Measurements from ENCODE around the gene SCAMP5.

The SCAMP5 gene, protein sequence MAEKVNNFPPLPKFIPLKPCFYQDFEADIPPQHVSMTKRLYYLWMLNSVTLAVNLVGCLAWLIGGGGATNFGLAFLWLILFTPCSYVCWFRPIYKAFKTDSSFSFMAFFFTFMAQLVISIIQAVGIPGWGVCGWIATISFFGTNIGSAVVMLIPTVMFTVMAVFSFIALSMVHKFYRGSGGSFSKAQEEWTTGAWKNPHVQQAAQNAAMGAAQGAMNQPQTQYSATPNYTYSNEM

DNA sequence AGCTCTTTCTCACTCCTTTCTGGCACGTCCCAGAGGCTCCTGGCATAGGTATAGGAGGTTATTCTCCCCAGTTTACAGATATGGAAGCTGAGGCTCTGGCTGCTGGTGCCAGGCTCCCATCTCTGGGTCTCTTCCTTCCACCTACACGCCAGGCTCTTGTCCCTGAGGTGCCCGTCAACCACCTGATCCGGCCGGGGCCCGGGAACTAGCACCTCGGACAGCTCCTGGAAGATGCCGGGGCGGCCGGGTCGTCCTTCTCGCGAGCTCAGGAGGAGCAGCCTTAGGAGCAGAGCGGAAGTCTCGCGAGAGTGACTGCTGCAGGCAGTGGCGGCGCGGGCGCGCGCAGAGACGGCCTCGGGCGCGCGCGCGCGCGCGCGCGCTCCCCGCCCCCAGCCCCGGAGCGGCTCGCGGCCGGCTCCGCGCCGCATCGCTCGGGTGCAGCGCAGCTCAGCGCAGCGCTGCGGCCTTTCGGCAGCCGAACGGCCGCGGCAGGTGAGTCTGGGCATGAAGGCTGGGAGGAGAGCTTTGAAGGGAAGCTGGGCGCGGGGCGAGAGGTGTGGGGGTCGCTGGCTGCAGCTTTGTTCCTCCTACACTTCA, at the start of gene SCAMP5:
SCAMP5 (plus strand) TSS at position 382 of the 597 bp plus-strand sequence. CDS start 16,277 bp downstream, outside the sequence.
- peak; percentile 86 for DNase-seq (ENCODE audit: low spot score)

DNA sequence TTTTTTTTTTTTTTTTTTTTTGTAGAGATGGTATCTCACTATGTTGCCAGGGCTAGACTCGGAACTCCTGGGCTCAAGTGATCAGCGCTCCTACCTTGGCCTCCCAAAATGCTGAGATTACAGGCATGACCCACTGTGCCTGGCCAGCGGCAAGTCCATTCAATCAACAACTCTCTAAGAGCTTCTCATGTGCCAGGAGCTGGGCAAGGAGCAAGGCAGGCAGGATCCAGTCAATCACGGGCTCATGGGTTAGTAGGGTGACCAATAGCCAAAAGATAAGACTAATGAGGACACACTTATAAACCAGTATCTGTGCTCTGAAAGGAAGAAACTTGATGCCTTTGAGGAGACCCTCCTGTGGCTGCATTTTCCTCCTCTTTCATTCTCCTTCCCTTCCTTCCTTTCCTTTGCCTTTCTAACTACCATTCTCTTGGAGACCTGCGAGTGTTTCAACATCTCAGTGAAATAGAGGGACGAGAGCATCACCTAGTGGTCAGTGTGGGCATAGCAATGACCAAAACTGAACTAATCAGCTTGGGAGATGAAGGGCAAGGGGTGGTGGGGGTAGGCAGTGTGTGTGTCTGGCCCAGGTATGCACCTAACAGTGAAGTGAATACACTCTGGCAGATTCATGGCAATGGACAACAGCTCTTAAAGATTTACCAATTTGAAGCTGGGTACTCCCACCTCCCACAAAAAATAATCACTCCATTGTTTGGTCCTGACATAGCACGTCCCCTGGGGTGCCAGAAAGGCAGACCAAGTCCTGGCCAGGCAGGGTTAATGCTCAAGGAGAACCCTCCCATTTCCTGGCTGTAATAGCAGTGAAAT, 45.1 kb upstream of the SCAMP5 start:
- no peak for DNase-seq (ENCODE audit: low spot score)

DNA sequence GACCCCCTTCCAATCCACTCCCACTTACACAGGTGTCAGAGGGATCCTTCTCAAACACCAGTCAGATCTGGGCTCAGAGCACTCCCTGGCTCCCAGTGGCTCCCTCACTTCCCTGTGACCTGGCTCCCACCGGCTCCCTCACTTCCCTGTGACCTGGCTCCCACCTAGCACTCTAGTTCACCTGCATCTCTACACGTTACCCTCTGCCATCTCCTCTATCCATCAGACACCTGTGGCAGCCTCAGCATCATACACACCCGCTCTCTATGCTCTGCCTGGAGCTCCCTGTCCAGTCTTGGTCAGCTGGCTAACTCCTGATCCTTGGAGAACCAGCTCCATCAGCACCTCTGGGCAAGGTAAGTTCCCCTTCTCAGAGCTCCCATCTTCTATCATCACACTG, 44.4 kb upstream of the SCAMP5 start:
- no peak for DNase-seq (ENCODE audit: low spot score)

DNA sequence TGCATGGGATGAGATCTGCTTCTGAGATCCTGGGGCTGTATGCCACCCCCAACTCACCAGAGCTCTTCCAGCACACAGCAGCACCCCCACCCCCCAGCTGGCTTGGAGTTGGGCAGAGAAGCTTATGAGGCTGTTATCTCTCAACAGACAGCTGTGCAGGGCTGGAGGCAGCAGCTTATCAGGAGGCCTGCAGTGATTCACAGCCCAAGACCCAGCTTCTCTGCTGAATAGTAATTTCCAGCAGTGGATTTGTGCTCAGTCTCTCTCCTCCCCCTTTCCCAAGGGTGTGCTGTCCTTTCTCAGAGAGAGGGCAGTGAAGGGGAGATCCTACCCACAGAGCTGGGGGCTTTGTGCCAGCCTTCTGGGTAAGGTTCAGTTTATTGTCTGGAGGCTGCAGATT, 40.8 kb upstream of the SCAMP5 start:
- no peak for DNase-seq (ENCODE audit: low spot score)

DNA sequence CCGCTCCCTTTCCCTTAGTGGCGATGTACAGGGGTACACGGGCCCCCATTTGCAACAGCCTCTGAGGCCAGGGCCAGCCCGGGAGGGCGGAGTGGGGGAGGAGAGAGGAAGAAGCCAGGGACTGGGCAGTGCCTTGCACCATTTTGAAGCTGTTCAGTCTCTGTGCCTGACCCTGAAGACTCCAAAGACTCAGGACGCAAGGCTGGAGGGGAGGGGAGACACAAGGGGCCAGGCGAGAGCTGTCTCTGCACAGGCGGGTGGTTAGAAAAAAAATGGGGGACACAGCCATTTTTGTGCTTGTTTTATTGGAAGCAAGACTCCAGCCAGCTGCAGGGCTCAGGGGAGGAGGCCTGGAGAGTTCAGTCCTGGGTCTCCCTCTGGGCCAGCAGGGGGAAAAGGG, 40.3 kb upstream of the SCAMP5 start:
- no peak for DNase-seq (ENCODE audit: low spot score)

DNA sequence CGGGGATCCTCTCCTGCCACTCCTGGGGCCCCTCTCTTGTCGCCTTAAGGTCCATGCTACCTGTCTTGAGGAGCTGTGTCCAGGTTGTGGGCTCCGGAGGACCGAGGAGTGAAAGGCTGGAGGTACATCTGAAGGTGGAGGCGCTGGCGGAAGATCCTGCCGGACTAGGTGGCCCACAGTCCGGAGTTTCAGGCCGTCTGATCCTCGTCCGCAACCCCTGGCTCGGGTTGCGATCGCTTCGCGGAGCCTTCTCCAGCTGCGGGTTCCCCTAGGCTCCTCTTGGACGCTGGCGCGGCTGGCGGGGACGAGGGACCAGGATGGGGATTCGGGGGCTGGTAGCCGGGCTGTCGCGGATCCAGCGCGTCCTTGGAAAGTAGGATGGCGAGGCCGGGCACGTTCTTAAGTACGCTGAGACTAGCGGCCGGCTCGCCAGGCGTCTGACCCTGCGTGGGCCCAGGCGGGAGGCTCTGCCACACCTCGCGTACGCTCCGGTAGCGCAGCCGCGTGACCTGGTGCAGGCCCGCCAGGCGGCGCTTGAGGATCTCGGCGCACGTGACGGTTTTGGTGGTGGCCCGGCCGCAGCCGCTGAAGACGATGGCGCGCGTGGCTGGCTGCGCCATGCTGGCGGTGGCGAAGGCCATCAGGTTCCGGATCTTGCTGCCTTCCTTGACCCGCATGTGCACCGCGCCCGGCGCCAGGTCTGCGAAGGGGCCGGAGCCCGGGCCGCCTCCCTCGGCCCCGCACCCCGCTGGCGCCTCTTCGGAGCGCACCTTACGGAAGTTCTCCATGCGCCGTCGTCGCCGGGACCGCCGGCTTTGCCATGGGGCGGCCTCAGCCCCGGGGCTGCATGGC, 39.3 kb upstream of the SCAMP5 start:
- no peak for DNase-seq (ENCODE audit: low spot score)

DNA sequence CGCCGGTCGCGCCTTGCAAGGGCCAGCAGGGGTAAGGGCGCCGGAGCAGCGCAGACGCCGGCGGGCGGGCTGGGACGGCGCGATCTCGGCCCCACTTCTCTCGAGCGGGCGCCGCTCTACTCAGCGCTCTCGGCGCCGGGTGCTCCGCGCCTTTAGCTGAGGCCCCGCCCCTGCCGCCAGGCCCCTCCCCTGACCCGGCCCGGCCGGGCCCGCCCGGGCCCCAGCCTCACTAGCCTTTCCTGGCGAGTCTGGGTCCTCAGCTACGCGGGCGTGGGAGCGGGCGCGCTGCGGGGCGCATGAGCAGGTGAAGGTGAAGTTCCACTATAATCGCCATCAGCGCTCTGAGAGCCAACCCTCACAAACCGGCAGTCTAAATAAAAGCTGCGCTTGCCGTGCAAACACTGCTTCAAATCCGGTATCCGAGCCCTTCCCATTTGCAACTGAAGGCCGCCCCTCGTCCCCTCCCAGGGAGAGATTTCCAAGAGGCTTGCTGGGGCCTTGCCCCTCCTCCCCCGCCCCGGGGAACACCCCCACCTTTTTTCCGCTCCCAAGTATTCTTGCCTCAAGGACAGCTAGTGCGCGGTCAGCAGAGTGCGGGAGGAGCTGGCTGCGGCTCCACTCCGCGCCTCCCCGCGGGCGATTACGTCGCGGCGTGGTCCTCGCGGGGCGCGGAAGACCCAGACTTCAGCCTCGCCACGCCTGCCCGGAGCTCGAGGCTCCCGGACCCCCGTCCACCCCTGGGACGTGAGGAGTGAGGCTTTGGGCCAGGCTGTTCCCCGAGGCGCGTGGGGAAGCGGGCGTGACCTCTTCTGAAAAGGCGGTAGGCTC, 38.5 kb upstream of the SCAMP5 start, which contains the start of gene RPP25:
RPP25 (minus strand) TSS at position 125 of the 828 bp plus-strand sequence. CDS start 189 bp downstream, outside the sequence.
- DNase-seq (ENCODE audit: low spot score), result no peak

DNA sequence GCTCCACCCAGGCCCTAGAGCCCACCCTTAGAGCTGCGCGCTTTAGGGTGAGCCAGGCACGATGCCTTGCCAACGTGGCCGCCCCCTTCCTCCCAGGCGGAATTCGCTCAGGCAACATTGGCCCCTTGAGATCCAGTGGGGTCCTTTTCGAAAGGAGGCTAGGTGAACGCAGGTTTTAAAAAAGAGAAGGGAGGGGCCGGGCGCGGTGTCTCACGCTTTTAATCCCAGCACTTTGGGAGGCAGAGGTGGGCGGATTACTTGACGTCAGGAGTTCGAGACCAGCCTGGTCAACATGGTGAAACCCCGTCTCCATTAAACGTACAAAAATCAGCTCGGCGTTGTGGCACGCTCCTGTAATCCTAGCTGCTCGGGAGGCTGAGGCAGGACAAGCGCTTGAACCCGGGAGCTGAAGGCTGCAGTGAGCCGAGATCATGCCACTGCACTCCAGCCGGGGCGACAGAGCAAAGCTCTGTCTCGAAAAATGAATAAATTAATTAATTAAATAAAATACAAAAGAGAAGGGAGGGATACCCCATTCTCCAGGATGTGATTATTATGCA, 37.8 kb upstream of the SCAMP5 start:
- DNase-seq (ENCODE audit: low spot score), result no peak

DNA sequence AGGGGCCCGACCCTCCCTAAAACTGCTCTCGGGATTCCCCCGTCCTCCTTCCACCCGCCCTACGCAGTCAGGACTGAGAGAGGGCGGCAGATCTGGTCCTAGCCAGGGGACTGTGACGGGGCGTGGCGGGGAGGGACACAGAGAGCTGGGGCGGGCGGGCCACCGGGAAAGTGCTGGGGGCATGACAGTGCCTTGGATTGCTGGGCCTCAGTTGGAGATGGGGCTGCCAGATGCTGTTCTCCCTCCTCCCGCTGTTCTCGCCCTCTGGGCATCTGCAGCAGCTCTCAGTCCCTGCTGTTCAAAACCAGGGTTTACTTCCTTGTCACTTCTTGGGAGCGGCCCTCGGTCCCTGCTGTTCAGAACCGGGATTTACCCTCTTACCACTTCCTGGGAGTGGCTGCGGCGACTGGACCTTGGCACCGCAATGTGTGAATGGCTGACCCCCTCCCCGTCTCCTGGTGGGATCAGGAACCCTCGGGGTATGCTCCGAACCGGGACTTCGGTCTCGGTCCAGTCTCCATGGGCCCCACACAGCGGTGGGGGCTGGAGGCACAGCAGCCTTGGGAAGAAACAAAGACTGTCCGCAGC, 36.9 kb upstream of the SCAMP5 start:
- no peak for DNase-seq (ENCODE audit: low spot score)

DNA sequence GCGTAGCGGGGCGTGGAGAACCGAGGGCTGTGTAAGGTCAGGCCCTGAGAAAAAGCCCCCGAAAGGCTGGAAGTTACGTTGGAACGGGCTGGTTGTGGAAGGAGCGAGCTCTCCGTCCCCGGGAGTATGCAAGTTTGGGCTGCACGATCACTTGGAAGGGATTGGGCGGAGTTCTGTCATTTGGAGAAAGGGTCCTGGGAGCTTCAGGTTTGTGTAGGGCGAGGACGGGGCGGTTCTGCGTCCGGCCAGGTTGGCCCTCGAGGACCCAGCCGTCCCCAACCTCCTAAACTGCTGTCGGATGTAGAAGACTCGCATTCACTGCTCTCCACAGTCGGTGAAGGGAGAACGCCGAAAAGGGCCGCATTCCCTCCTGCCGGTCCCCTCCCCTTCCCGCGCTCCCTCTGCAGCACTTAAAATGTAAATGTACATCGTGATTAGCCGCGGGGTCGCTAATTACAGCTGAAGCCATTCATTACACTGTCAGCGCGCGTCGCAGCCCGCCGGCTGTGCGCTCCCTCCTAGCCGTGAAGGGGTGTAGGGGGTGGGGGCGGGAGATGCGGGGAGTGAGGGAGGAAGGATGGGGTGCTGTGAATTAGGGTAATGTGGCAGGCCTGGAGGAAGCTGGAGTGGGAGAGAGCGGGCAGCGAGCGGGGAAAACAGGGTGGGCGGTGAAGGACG, 36.3 kb upstream of the SCAMP5 start:
- DNase-seq (ENCODE audit: low spot score), result no peak

DNA sequence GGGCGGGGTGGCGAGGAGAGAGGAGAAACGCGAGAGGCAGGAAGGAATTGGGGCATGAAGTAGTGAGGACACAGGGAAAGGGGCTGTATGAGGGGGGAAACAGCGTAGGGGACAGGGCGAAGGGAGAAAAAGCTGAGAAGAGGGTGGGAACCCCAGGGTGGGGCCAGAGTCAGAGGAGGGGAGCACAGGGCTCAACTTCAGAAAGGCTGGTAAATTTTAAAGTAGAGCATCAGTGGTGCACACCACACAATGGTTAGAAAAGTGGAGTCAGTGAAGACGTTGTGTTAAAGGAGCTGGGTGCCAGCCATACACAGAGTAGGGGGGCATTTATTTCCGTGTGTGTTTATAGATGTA, 35.8 kb upstream of the SCAMP5 start:
- DNase-seq (ENCODE audit: low spot score), result no peak

DNA sequence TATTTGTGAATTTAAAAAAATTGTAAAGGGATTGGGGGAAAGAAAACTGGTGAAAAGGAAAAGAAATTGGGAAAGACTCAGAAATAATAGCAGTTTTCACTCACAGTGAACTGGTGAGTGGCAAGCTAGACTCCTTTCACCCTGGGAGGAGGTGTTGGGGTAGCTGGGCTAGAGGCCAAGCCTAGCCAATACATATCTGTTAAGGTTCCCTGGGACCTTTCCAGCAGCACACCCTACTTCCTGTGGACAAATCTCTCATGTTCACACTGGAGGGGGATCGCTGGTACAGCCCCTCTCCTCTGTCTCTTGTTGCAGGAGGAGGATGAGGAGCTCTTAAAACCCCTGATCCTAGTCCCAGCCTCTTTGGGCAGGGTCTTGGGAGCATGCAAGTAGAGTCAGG, 35.1 kb upstream of the SCAMP5 start:
- DNase-seq (ENCODE audit: low spot score), result no peak

DNA sequence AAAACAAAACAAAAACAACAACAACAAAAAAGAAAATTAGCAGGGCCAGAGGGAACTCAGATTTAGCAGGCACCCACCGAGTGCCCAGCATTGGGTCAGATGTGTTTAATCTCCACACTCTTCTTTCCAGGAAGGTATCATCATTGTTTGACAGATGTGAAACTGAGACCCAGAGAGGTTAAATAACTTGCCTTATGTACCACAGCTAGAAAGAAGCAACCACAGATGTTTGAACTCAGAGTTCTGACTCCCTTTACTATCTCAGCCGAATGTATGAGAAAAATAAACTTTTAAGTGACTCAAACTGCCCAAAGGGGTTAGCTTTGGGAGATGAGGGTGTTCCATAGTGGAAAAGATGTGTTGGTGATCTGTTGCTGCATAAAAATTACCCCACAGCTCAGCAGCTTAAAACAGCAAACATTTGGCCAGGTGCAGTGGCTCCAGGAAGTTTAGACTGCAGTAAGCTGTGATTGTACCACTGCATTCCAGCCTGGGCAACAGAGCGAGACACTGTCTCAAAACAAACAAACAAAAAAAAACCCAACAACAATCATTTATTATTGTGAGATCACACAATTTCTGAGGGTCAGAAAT, 34.3 kb upstream of the SCAMP5 start:
- no peak for DNase-seq (ENCODE audit: low spot score)

DNA sequence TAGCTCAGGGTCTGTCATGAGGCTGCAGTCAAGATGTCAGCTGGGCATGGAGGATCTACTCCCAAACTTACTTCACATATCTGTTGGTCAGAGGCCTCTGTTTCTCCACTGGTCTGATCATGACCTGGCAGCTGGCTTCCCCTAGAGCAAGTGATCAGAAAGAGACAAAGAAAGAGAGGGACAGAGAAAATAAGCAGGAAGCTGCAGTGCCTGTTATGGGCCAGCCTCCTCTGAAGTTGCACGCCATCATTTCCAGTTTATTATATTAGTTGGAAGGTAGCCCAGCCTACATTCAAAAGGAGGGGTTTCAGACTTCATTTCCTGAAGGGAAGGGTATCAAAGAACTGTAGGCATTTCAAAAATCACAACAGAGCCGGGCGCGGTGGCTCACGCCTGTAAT, 33.7 kb upstream of the SCAMP5 start:
- DNase-seq (ENCODE audit: low spot score), result no peak

DNA sequence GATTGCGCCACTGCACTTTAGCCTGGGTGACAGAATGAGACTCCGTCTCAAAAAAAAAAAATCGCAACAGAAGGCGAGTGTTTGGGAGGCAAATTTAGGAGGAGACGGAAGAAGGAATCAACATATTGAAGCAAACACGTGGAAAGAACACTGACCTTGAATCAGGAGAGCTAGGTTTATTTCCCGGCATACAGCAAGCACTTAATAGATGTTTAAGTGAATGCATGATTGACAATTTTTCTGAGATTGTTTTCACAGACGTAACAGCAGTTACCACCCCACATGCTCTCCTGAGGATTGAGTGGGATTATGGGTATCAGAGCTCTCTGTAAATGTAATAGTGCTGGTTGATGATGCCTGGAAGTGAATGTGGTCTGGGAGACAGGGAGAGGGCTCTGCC, 33.1 kb upstream of the SCAMP5 start:
- no peak for DNase-seq (ENCODE audit: low spot score)

DNA sequence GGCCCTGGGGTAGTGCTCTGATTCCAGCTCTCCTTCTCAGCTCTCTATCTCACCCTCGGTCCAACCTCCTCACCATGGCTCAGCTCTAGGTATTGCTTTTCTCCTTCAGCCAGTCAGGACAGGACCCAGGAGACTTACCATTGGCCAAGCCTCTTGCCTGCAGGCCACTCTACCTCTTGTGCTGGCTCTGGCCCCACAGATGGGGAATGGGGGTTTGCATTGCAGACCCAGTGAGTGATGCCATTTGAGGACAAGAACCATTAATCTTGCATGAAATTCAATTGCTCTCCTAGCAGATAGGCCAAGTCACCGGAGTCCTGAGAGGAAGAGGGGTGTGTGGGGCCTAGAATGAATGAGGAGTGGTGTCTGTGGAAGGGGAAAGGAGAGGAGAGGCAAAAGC, 32.7 kb upstream of the SCAMP5 start:
- DNase-seq (ENCODE audit: low spot score), result no peak

DNA sequence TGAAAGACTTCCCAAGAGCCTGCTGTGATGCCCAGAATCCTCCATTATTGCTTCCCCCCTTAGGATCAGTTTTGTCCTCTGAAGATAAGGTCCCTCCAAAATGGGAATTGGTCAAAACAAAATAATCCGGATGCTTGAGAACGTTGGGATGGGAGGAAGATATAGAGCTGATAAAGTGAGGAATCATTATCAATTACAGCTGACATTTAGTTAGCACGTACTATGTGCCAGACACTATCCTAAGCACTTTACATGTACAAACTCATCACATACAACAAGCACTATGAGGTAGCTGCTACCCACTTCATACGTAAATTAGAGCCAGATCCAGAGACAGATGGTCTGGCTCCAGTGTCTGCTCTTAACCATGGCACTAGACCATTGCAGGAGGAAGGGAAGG, 32.1 kb upstream of the SCAMP5 start:
- DNase-seq (ENCODE audit: low spot score), result no peak

DNA sequence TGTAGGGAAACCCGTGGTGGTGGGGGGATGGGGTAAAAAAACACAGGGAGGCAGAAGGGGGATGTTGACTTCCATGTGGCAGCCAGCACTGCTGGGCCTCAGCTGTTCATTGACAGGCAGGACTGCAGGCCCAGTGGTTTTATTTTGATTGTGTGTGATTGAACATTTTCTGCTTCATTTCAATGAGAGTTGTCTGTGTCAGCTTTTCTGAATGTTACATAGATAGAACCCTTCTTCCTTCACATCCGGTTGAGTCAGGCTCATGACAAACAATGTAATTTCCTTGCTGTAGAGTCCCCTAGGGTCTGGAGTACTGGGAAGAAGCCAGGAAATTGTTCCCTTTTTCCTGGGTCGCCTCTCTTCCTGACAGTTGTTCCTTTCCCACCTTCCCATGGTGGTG, 30.6 kb upstream of the SCAMP5 start:
- peak; percentile 80 for DNase-seq (ENCODE audit: low spot score)

DNA sequence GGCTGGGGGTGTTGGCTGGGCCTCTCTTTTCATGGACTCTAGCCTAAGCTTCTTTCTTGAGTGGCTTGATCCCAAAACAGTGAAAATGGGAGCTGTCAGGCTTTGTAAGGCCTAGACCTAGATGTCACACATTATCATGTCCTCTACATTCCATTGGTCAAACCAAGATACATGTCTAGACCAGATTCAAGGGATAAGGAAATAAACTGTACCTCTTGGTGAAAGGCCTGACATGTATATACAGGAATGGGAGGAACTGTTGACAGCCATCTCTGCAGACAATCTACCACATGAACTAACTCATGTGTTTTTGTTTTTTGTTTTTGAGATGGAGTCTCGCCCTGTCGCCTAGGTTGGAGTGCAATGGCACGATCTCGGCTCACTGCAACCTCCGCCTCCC, 27.7 kb upstream of the SCAMP5 start:
- DNase-seq (ENCODE audit: low spot score), result no peak

DNA sequence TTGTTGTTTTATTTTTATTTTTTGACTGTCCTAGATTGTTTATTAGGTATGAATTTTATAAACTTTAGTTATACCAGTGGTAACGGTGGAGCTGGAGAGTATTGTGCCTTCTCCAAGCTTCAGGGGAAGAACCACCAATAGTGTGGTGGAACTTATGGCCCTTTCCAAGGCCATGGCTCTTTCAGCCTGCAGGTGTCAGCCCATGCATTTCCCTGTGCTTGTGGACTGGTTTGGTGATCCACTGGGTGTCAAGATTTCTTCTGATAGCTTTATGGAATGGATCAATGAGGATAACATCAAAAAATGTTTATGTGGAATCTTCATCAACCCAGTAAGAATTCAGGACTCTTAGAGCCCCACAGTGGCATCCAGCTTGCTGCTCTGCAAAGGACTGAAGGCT, 19.2 kb upstream of the SCAMP5 start:
- no peak for DNase-seq (ENCODE audit: low spot score)

All from kidney capillary endothelial cell (primary cell).